ENCODE results near the gene TAF6.

TAF6 gene

DNA sequence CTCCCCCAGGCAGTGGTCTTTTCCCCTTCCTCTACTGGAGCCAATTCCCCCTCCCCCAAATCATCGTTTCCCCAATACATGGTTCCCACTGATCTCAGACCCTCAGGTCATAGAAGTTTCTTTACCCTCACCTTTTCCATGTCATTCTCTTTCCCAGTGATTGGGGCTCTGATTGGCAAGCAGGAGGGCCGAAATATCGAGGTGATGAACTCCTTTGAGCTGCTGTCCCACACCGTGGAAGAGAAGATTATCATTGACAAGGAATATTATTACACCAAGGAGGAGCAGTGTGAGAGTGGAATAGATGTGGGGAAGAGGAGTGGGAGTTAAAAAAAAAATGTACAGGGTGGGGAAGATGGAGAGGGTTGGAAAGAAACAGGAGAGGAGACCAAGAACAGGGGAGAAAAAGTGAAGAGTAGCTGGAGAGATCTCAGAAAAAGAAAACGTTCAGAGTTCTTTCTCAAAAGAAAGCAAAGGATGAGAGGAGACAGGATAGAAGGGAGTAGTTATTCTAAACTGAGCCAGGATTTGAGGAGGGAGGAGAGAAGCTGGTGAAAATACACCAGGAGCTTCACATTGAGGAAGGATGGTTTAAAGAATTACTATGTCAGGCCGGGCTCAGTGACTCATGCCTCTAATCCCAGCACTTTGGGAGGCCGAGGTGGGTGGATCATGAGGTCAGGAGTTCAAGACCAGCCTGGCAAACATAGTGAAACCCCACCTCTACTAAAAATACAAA, 29.5 kb downstream of the TAF6 start:
- peak overlapping the region; percentile 94 for H3K4me3 ChIP-seq (replicated peaks; ENCODE audit: insufficient read depth, low read length)
- TF ChIP-seq POLR2AphosphoS5 (IDR thresholded peaks at IDR 0.05; ENCODE audit: low read depth) (no peak), GABPA (IDR thresholded peaks at IDR 0.05; ENCODE audit: low read depth) (no peak), SPI1 (IDR thresholded peaks at IDR 0.05; ENCODE audit: borderline replicate concordance, low read depth) (no peak)
- TF ChIP-seq, protein P1, sequence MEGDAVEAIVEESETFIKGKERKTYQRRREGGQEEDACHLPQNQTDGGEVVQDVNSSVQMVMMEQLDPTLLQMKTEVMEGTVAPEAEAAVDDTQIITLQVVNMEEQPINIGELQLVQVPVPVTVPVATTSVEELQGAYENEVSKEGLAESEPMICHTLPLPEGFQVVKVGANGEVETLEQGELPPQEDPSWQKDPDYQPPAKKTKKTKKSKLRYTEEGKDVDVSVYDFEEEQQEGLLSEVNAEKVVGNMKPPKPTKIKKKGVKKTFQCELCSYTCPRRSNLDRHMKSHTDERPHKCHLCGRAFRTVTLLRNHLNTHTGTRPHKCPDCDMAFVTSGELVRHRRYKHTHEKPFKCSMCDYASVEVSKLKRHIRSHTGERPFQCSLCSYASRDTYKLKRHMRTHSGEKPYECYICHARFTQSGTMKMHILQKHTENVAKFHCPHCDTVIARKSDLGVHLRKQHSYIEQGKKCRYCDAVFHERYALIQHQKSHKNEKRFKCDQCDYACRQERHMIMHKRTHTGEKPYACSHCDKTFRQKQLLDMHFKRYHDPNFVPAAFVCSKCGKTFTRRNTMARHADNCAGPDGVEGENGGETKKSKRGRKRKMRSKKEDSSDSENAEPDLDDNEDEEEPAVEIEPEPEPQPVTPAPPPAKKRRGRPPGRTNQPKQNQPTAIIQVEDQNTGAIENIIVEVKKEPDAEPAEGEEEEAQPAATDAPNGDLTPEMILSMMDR (IDR thresholded peaks at IDR 0.05; ENCODE audit: insufficient read depth, low read length) = no peak
- TF ChIP-seq, protein P2, sequence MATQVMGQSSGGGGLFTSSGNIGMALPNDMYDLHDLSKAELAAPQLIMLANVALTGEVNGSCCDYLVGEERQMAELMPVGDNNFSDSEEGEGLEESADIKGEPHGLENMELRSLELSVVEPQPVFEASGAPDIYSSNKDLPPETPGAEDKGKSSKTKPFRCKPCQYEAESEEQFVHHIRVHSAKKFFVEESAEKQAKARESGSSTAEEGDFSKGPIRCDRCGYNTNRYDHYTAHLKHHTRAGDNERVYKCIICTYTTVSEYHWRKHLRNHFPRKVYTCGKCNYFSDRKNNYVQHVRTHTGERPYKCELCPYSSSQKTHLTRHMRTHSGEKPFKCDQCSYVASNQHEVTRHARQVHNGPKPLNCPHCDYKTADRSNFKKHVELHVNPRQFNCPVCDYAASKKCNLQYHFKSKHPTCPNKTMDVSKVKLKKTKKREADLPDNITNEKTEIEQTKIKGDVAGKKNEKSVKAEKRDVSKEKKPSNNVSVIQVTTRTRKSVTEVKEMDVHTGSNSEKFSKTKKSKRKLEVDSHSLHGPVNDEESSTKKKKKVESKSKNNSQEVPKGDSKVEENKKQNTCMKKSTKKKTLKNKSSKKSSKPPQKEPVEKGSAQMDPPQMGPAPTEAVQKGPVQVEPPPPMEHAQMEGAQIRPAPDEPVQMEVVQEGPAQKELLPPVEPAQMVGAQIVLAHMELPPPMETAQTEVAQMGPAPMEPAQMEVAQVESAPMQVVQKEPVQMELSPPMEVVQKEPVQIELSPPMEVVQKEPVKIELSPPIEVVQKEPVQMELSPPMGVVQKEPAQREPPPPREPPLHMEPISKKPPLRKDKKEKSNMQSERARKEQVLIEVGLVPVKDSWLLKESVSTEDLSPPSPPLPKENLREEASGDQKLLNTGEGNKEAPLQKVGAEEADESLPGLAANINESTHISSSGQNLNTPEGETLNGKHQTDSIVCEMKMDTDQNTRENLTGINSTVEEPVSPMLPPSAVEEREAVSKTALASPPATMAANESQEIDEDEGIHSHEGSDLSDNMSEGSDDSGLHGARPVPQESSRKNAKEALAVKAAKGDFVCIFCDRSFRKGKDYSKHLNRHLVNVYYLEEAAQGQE (IDR thresholded peaks at IDR 0.05; ENCODE audit: insufficient replicate concordance, low read depth) = no peak
- H3K27me3 ChIP-seq (ENCODE audit: insufficient read depth, poor library complexity, severe bottlenecking) = no peaks in the 10 kb centered on the region
- no peak for DNase-seq (ENCODE audit: low read depth in 1 of 2, low spot score in 1 of 2)
- H3K27ac ChIP-seq (replicated peaks) = peak overlapping the region; percentile 80

DNA sequence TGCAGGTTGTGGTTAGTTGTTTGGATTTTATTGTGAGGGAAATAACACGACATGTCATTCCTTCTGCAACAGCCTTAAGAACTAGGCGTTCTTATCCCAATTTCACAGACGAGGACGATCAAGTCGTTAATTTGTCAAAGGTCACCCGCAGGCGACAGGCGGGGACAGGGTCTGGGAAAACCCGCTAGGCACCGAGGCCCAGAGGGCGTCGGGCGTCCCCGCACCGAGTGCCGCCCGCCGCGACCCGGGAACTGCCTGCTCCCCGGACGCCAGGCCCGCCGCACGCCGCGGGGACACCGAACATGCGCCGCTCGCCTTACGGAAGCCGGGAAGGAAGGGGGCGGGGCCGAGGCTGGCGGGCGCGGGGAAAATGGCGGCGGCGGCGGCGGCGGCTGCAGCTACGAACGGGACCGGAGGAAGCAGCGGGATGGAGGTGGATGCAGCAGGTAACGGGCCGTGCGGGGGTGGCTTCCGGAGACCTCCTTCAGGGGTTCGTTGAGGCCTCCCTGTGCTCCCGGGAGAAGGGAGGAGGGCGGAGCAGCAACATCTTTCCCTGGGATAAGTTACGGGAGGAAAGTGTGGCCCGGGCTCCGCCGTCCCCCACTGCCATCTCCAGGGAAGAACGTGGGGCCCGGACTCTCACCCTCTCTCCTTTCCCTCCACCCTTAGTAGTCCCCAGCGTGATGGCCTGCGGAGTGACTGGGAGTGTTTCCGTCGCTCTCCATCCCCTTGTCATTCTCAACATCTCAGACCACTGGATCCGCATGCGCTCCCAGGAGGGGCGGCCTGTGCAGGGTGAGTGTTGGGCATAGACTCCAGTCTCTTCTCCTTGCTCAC, 30.3 kb downstream of the TAF6 start, which contains the start of gene COPS6:
TSS of gene COPS6 (plus strand) at position 349 of the 837 bp plus-strand sequence. CDS start at position 371, 22 bp downstream.
- Histone ChIP-seq H3K27me3 (ENCODE audit: insufficient read depth, poor library complexity, severe bottlenecking) (no peaks in the 10 kb centered on the region), H3K4me3 (replicated peaks; ENCODE audit: insufficient read depth, low read length) (peak within 1 kb of the TSS; percentile 94), H3K27ac (replicated peaks) (peak within 1 kb of the TSS; percentile 80)
- no peak for TF ChIP-seq SPI1 (IDR thresholded peaks at IDR 0.05; ENCODE audit: borderline replicate concordance, low read depth)
- no peak for TF ChIP-seq GABPA (IDR thresholded peaks at IDR 0.05; ENCODE audit: low read depth)
- TF ChIP-seq, protein P1 (IDR thresholded peaks at IDR 0.05; ENCODE audit: insufficient read depth, low read length) = no peak
- TF ChIP-seq, protein P2 (IDR thresholded peaks at IDR 0.05; ENCODE audit: insufficient replicate concordance, low read depth) = peak; percentile 46
- TF ChIP-seq POLR2AphosphoS5 (IDR thresholded peaks at IDR 0.05; ENCODE audit: low read depth) = peak; percentile 91
- DNase-seq (ENCODE audit: low read depth in 1 of 2, low spot score in 1 of 2) = peak; percentile 67 to 79

GRCh38 chr7:100088095-100088620, 31.0 kb downstream of the TAF6 start:
- Histone ChIP-seq H3K27me3 (ENCODE audit: insufficient read depth, poor library complexity, severe bottlenecking) (no peaks in the 10 kb centered on the region), H3K27ac (replicated peaks) (peak overlapping the region; percentile 80), H3K4me3 (replicated peaks; ENCODE audit: insufficient read depth, low read length) (peak overlapping the region; percentile 94)
- TF ChIP-seq SPI1 (IDR thresholded peaks at IDR 0.05; ENCODE audit: borderline replicate concordance, low read depth) = no peak
- TF ChIP-seq, protein P1 (IDR thresholded peaks at IDR 0.05; ENCODE audit: insufficient read depth, low read length) = no peak
- TF ChIP-seq POLR2AphosphoS5 (IDR thresholded peaks at IDR 0.05; ENCODE audit: low read depth) = no peak
- TF ChIP-seq GABPA (IDR thresholded peaks at IDR 0.05; ENCODE audit: low read depth) = no peak
- TF ChIP-seq, protein P2 (IDR thresholded peaks at IDR 0.05; ENCODE audit: insufficient replicate concordance, low read depth) = no peak
- no peak for DNase-seq (ENCODE audit: low read depth in 1 of 2, low spot score in 1 of 2)

All from HL-60 (cell line).